Fibroblast of pulmonary artery (primary cell): ENCODE measurements around the gene RIMS1.

Source experiments
- DNase-seq: peaks from one replicate; pipeline ENCODE4 v3.0.0-alpha.2; 2010; ENCODE audit warnings: low read depth
- H3K4me3 ChIP-seq: replicated peaks from 2 replicates; pipeline ENCODE4 v1.5.1; 2011; ENCODE audit warnings: low read depth, mild to moderate bottlenecking, control low read depth, low read length, moderate library complexity
- CTCF ChIP-seq: IDR thresholded peaks from 2 replicates; pipeline ENCODE4 v1.5.1; 2011; ENCODE audit warnings: mild to moderate bottlenecking, control low read depth, low read length, inconsistent platforms; ENCODE audit errors: missing control alignments

The RIMS1 gene

GRCh38 chr6:72182337-72183246 is 296.2 kb downstream of the RIMS1 start:
- TF ChIP-seq CTCF: no peak
- peak; percentile 15 for DNase-seq
- H3K4me3 ChIP-seq: peak overlapping the region; percentile 49

- no peak overlapping the region for H3K4me3 ChIP-seq
- no peak for TF ChIP-seq CTCF
- no peak for DNase-seq
Observed at GRCh38 chr6:72203983-72204382, 317.6 kb downstream of the RIMS1 start.

GRCh38 chr6:72205500-72205899 is 319.1 kb downstream of the RIMS1 start:
- no peak for TF ChIP-seq CTCF
- DNase-seq: no peak
- H3K4me3 ChIP-seq: no peak overlapping the region

- no peak overlapping the region for H3K4me3 ChIP-seq
- no peak for DNase-seq
- TF ChIP-seq CTCF: no peak
Observed at GRCh38 chr6:72206606-72207005, 320.3 kb downstream of the RIMS1 start.

GRCh38 chr6:72212686-72213085 is 326.3 kb downstream of the RIMS1 start:
- TF ChIP-seq CTCF: no peak
- DNase-seq: no peak
- no peak overlapping the region for H3K4me3 ChIP-seq

GRCh38 chr6:72213654-72214053 is 327.3 kb downstream of the RIMS1 start:
- no peak for TF ChIP-seq CTCF
- no peak for DNase-seq
- no peak overlapping the region for H3K4me3 ChIP-seq
